ENCODE measurements around the gene PSMC4.
"Not testable (repeated sequence)": the region's sequence is repeated elsewhere in the genome, so short reads cannot be mapped to it uniquely, and the experiment has no call there.

The PSMC4 gene

DNA sequence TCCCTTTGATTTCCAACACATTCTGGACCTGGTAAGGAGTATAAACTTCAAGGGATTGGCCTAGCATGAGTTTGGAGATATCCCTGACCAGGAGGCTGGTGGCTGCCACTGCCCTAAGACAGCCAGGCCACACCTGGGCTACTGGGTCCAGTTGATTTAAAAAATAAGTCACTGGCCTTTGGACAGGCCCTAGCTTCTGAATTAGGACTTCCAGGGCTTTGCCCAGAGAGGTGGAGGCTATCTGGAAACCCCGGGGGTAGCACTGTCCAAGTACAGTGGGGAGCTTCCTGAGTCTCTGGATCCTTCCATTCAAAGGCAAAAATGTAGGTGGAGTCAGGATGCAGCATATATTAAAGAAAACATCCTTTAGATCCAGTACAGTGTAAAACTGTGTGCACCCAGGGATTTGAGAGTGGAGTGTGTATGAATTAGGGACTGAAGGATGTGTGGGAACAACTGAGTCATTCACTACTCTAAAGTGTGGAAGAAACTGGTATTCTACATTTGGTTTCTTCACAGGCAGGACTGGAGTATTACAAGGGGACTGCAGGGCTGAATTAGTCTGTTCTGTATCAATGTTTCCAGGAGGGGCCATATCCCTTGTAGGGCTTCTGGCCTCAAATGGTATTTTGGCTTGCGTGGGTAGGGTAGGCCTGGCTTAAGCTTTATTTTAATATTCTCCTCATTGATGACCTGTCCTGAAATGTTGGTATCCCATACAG is 21.8 kb upstream of the PSMC4 start:
- DNase-seq: no peak

GRCh38 chr19:39951065-39951650 is 19.8 kb upstream of the PSMC4 start:
- no peak for DNase-seq

DNA sequence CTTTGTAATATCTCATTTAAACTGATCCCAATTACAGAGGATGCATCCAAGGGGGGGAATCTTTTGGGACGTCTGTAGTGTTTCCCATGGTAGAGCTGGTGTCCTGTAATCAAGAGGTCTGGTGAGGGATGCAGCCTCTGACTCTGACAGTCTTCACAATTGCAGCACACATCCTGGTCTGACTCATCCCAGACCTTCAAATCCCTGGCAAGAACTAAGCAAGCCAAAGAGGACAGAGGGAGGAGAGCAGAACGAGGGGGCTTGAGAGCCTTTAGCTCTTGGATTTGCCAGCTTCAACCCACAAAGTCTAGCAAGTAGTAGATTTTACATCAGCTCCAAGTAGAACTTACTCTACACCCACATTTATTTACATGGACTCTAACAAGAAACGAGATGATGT is 19.3 kb upstream of the PSMC4 start:
- no peak for DNase-seq

DNA sequence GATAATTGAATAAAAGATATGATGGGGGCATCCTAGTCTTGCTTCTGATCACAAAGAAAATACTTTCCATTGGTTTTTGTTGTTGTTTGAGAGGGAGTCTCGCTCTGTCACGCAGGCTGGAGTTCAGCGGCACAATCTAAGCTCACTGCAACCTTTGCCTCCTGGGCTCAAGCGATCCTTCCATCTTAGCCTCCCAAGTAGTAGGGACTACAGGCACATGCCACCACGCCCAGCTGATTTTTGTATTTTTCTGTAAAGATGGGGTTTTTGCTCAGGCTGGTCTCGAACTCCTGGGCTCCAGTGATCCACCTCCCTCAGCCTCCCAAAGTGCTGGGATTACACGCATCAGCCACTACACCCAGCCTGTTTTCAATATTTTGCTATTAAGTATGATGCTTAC is 17.1 kb upstream of the PSMC4 start:
- no peak for DNase-seq

DNA sequence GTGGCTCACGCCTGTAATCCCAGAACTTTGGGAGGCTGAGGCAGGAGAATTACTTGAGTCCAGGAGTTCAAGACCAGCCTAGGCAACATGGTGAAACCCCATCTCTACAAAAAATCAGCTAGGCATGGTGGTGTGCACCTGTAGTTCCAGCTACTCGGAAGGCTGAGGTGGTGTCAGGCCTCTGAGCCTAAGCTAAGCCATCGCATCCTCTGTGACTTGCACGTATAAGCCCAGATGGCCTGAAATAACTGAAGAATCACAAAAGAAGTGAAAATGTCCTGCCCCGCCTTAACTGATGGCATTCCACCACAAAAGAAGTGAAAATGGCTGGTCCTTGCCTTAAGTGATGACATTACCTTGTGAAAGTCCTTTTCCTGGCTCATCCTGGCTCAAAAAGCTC is 13.1 kb upstream of the PSMC4 start:
- not testable (repeated sequence) for DNase-seq

- not testable (repeated sequence) for DNase-seq
Observed at GRCh38 chr19:39958942-39959341, 12.0 kb upstream of the PSMC4 start.

GRCh38 chr19:39959407-39959806 is 11.6 kb upstream of the PSMC4 start:
- DNase-seq: not testable (repeated sequence)

DNA sequence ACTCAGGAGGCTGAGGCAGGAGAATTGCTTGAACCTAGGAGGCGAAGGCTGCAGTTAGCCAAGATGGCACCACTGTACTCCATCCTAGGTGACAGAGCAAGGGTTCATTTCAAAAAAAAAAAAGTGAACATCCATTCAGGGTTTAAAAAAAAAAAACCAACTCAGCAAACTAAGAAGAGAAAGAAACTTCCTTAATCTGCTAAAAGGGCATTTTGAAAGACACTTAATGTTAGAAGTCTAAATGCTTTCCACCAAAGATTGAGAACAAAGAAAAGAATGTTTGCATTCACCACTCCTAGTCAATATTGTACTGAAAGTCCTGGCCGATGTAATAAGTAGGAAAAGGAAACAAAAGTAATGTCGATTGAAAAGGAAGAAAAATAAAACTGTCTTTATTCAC is 7.1 kb upstream of the PSMC4 start:
- DNase-seq: no peak

DNA sequence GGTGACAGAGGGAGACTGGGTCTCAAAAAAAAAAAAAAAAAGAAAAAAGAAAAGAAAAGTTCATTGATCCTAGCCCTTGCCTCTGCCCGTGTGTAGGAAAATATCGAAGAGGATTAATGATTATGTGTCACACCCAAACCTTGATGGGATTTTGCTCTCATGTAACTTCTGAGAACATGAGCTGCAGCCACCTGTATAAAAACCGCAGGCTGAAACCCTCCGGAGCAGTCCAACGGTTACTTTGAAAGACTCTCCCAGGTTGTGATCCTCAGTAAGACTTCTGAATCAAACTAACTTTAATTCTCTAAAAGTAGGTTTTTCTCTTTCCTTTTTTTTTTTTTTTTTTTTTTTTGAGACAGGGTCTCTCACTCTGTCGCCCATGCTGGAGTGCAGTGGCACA is 4.3 kb upstream of the PSMC4 start:
- no peak for DNase-seq

- DNase-seq: no peak
Observed at GRCh38 chr19:39967561-39967960, 3.4 kb upstream of the PSMC4 start.

GRCh38 chr19:39968789-39969188 is 2.2 kb upstream of the PSMC4 start:
- no peak for DNase-seq

- no peak for DNase-seq
Observed at GRCh38 chr19:39969266-39969665, 1.7 kb upstream of the PSMC4 start.

- no peak for DNase-seq
Observed at GRCh38 chr19:39969681-39970424, 1.1 kb upstream of the PSMC4 start.

DNA sequence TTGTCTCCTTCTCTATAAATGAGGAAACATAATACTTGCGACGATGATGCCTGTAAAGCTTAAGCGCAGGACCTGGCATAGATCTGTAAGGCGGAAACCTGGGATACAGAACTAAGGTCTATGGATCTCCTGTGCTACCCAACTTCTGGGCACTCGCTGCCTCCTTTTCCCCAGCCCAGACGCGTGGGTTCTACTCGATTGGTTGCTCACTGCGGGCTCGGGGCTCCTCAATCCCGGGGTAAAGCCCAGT is 615 bp upstream of the PSMC4 start:
- peak; percentile 10 to 50 for DNase-seq

DNA sequence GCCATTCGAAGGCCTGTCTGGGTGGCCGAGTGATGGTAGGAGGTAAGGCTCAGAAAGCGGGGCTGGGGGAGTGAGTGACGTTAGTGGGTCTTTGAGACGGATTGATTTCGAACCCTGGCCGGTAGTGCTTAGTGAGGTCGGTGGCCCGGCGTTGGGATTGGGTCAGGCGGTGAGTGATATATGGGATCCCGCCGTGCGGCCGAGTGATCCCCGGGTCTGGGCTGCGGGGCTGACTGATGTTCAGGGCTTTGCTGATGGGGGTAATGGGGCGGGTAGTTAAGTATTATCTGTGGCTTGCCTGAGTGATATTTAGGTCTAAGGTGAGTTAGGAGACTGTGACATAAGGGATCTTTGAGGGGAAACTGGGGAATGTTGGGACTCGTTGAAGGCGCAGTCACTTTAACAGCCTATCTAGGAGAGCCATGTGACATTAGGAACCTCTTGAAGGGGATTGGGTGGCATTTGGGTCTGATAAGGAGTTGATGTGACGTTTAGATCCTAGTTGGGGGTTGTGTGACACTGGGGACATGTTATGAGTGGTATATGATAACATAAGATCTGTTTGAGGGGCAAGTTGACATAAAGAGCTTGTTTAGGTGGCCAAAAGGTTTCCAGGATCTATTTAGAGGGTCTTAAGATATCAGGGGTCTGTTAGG is 543 bp downstream of the PSMC4 start:
- no peak for DNase-seq

- DNase-seq: no peak
Observed at GRCh38 chr19:39974377-39975155, 3.6 kb downstream of the PSMC4 start.

- no peak for DNase-seq
Observed at GRCh38 chr19:39982883-39983282, 11.9 kb downstream of the PSMC4 start.

DNA sequence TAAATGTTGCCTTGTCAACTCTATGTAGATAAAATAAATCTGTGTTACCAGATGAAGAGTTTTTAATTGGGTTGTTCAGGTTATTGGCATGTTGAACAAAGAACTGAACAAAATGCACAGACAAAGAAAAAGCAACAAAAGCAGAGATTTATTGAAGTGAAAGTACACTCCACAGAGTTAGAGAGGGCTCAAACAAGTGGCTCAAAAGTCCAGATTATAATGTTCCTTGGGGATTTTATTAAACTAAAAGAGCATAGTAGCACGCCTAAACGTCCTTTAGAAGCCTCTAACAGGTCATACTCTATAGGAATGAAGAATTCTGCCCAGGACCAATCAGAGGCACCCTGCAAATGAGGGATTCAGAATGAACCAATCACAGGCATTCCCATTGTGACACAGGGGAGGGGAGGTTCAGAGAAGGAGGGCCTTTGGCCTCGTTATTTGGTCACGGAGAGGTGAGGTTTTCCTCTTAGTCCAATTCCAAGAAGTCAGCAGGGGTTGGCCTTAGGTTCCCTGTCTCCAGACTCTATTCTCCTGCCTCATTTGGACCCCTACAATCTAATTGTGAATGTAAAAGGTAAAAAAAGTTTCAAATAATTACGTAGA is 12.8 kb downstream of the PSMC4 start:
- DNase-seq: no peak

DNA sequence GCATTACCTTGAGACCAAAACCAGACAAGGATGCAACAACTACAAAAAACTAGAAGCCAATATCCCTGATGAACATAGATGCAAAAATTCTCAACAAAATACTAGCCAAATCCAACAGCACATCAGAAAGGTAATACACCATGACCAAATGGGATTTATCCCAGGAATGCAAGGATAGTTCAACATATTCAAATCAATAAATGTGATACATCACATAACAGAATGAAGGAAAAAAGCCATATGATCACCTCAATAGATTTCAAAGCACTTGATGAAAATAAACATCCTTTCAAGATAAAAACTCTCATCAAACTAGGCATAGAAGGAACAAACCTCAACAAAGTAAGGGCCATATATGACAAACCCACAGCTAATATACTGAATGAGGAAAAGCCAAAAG is 15.7 kb downstream of the PSMC4 start:
- no peak for DNase-seq

- DNase-seq: no peak
Observed at GRCh38 chr19:39987167-39987566, 16.2 kb downstream of the PSMC4 start.

DNA sequence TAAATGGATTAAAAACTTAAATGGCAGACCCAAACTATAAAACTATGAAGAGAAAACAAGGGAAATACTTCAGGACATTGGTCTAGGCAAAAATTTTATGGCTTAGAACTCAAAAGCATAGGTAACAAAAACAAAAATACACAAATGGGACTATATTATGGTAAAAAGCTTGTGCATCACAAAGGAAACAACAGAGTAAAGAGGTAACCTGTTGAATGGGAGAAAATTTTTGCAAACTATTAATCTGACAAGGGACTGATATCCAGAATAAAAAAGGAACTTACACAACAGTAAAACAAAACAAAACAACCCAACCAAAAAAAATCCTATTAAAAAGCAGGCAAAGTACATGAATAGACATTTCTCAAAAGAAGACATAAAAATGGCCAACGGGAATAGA is 16.6 kb downstream of the PSMC4 start:
- no peak for DNase-seq

GRCh38 chr19:39993605-39994004 is 22.6 kb downstream of the PSMC4 start:
- no peak for DNase-seq

- no peak for DNase-seq
Observed at GRCh38 chr19:39994361-39994760, 23.4 kb downstream of the PSMC4 start.
